Measurements from ENCODE around the gene FOXD3. TPM values are rescaled to one million over a fixed set of nuclear protein-coding genes. Genes with fewer than 3 reads are reported as not detected.

Gene FOXD3
- total RNA-seq, 1 experiment from 2014 or later = 25.8 TPM

DNA sequence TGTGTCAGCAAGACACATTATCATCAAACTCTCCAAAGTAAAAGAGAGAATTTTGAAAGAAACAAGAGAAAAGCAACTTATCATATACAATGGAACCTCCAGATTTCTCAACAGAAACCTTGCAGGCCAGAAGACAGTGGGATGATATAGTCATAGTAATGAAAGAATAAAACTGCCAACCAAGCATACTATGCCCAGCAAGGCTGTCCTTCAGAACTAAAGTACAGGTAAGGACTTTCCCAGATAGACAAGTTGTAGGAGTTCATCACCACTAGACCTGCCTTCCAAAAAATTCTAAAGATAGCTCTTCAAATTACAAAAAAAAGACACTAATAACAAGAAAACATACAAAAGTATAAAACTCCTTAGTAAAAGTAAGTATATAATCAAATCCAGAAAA, 33.2 kb upstream of the FOXD3 start:
- Histone ChIP-seq H3K14ac (ENCODE audit: insufficient read depth, low read length) (no peak overlapping the region), H3K79me2 (ENCODE audit: insufficient read depth, low read length) (no peaks in the 10 kb centered on the region), H3K4ac (ENCODE audit: low read depth, low read length) (no peak overlapping the region), H4K20me1 (ENCODE audit: control insufficient read depth, insufficient read depth, insufficient read length) (no peaks in the 10 kb centered on the region), H3K23me2 (ENCODE audit: insufficient read length, low read depth, low read length, poor library complexity, severe bottlenecking) (no peaks in the 10 kb centered on the region), H2AK5ac (ENCODE audit: insufficient read length, low read length) (no peak overlapping the region), H2BK12ac (ENCODE audit: insufficient read length, low read depth, low read length) (no peak overlapping the region), H3K18ac (ENCODE audit: insufficient read length, low read depth, low read length) (no peak overlapping the region), H2BK120ac (ENCODE audit: low read depth, low read length, poor library complexity, severe bottlenecking) (no peak overlapping the region), H3T11ph (ENCODE audit: low read length) (no peak overlapping the region), H3K4me2 (ENCODE audit: insufficient read depth, insufficient read length, low read length) (no peak overlapping the region), H3K23ac (ENCODE audit: insufficient read length, low read depth, low read length) (no peak overlapping the region), H4K8ac (replicated peaks; ENCODE audit: insufficient read length, low read depth, low read length) (no peak overlapping the region), H4K91ac (ENCODE audit: insufficient read length, low read depth, low read length) (no peak overlapping the region), H3K9me3 (ENCODE audit: control insufficient read depth, low read depth, low read length) (no peaks in the 10 kb centered on the region), H3K27me3 (ENCODE audit: insufficient read depth, low read length) (no peaks in the 10 kb centered on the region), H2BK20ac (ENCODE audit: low read depth, low read length, poor library complexity, severe bottlenecking) (no peak overlapping the region), H2BK15ac (ENCODE audit: low read depth, low read length) (no peak overlapping the region), H4K5ac (ENCODE audit: insufficient read length, low read depth, low read length) (no peak overlapping the region), H3K27ac (ENCODE audit: insufficient read length, low read depth, low read length) (no peak overlapping the region), H2AFZ (ENCODE audit: low read length) (no peak overlapping the region), H3K56ac (ENCODE audit: insufficient read length, low read depth, low read length) (no peak overlapping the region), H3K4me1 (ENCODE audit: insufficient read depth, low read length) (no peaks in the 10 kb centered on the region), H2BK5ac (ENCODE audit: insufficient read length, low read length) (no peak overlapping the region), H3K9ac (ENCODE audit: extremely low read depth, insufficient read length, low read length) (no peak overlapping the region), H3K79me1 (ENCODE audit: insufficient read depth, low read depth, low read length, poor library complexity, severe bottlenecking) (no peaks in the 10 kb centered on the region)
- no peak overlapping the region for H3K27ac Mint-ChIP-seq
- DNase-seq = no peak
- H3K4me1 Mint-ChIP-seq = peaks cover 2% of the 10 kb centered on the region in 2 experiments
- no peak overlapping the region for H3K4me3 Mint-ChIP-seq
- TF ChIP-seq, protein P1, sequence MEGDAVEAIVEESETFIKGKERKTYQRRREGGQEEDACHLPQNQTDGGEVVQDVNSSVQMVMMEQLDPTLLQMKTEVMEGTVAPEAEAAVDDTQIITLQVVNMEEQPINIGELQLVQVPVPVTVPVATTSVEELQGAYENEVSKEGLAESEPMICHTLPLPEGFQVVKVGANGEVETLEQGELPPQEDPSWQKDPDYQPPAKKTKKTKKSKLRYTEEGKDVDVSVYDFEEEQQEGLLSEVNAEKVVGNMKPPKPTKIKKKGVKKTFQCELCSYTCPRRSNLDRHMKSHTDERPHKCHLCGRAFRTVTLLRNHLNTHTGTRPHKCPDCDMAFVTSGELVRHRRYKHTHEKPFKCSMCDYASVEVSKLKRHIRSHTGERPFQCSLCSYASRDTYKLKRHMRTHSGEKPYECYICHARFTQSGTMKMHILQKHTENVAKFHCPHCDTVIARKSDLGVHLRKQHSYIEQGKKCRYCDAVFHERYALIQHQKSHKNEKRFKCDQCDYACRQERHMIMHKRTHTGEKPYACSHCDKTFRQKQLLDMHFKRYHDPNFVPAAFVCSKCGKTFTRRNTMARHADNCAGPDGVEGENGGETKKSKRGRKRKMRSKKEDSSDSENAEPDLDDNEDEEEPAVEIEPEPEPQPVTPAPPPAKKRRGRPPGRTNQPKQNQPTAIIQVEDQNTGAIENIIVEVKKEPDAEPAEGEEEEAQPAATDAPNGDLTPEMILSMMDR (conservative IDR thresholded peaks at IDR 0.05) = no peak
- H3K9me3 Mint-ChIP-seq = peaks cover 38 to 47% of the 10 kb centered on the region in 2 experiments
- H3K36me3 Mint-ChIP-seq (ENCODE audit: insufficient read depth in 1 of 3, low read depth in 3 of 3) = peaks cover 26 to 45% (median 28%) of the 10 kb centered on the region in 3 experiments
- H3K27me3 Mint-ChIP-seq (ENCODE audit: low read depth) = no peaks in the 10 kb centered on the region; the same call in 1 of the 2 replicates

Data from H9 (cell line).